ENCODE results near the gene FFAR3.
"Not testable (repeated sequence)": the region's sequence is repeated elsewhere in the genome, so short reads cannot be mapped to it uniquely, and the experiment has no call there.

Gene FFAR3

DNA sequence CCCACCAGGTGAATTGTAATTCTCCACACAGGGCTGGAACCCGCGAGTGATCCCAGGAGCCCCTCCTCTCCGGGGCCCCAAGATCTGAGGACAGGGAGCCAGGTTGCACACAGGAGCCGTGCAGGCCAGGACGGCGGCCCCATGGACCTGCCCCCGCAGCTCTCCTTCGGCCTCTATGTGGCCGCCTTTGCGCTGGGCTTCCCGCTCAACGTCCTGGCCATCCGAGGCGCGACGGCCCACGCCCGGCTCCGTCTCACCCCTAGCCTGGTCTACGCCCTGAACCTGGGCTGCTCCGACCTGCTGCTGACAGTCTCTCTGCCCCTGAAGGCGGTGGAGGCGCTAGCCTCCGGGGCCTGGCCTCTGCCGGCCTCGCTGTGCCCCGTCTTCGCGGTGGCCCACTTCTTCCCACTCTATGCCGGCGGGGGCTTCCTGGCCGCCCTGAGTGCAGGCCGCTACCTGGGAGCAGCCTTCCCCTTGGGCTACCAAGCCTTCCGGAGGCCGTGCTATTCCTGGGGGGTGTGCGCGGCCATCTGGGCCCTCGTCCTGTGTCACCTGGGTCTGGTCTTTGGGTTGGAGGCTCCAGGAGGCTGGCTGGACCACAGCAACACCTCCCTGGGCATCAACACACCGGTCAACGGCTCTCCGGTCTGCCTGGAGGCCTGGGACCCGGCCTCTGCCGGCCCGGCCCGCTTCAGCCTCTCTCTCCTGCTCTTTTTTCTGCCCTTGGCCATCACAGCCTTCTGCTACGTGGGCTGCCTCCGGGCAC, 6.7 kb upstream of the FFAR3 start:
- no peak for DNase-seq

DNA sequence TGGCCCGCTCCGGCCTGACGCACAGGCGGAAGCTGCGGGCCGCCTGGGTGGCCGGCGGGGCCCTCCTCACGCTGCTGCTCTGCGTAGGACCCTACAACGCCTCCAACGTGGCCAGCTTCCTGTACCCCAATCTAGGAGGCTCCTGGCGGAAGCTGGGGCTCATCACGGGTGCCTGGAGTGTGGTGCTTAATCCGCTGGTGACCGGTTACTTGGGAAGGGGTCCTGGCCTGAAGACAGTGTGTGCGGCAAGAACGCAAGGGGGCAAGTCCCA, 6.1 kb upstream of the FFAR3 start:
- no peak for DNase-seq

DNA sequence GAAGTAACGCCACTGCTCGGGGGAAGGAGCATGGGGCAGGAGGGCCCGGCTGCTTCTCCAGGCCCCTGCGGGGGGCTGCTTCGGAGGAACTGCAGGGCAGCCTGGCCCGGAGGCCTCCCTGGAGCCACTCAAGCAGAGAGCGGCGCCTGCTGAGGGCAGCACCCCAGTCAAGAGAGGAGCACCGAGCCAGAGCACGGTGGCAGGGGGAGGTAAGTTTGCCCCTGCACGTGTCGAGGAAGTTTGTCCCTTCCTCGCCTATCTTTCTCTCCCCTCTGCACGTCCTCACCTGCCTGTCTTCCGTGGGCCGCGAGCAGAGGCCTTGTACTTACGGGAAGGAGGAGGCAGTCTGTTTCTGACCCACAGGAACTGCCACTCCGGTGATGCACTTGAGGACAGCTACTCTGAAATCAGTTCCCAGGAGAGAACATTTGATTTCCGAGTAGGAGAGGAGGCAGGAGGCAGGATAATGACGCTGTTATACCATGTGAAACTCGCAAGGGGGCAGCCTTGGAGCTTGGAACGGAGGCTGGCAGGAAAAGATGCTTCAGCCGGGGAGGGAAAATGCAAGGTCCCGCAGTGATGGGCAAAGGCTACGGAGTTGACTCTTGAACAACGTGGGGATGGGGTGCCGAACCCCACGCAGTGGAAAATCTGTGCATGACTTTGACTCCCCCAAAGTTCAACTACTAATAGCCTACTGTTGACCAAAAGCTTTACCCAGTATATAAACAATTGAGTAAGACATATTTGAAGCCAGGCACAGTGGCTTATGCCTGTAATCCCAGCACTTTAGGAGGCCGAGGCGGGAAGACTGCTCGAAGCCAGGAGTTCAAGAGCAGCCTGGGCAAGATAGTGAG, 5.6 kb upstream of the FFAR3 start:
- peak; percentile 28 for DNase-seq

DNA sequence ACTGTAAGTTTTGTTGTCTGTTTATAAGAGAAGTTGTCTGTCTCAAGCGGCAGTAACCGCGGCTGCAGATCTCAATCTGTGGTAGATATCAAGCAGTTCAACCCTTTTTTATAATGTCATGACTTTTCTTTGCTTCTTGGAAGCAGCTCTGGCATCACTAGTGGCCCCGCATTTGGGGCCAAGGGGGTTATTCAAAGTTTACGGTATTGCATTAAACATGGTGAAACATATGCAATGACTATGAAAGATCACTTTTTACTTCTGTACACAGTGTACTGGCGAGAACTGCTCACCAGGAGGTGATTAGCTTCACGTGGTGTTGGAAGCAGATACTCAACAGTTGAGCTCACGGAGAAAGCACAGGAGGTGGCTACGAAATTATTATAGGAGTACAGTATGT, 4.6 kb upstream of the FFAR3 start:
- DNase-seq, result no peak

DNA sequence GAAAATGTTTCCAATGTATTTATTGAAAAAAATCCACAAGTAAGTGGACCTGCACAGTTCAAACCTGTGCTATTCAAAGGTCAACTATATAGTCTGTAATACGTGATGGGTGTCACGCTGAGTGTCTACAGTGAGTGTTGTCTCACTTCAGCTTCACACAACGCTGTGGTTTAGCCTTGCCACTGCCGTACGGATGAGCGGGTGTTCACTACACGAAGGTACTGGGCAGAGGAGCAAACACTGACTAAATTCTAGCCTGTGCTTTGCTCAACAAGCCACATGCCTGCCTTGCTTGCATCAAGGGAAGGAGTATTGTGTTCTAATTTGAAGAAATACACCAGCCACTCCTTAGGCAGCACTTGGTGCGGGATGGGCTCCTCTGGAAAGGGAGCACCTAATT, 3.4 kb upstream of the FFAR3 start:
- no peak for DNase-seq

DNA sequence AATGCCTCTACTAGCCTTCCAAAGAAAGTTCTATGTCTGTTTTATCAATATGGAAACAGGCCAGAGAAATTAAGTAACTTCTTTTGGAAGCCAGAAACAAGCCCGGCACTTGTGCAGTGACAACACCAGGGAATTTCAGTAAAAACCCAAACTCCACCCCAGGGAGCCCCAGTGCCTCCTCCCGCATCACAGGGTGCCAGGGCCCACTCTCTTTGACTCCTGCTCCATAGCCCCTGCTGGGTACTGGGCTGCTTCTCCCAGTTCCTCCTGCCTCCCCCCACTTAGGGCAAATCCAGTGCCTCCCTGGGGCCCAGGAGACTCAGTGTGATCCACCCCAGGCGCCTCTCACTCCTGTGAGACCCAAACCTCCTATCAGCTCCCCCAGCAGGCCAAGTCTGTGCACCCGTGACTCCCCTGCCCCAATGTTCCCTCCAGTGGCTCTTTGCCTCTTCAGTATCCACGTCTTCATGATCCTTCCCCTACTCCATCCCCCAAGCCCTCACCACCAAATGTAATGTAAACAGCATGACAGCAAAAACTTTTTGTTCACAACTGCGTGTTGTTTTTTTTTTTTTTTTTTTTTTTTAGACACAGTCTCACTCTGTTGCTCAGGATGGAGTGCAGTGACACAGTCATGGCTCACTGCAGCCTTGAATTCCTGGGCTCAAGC, 2.3 kb upstream of the FFAR3 start:
- DNase-seq, result no peak

DNA sequence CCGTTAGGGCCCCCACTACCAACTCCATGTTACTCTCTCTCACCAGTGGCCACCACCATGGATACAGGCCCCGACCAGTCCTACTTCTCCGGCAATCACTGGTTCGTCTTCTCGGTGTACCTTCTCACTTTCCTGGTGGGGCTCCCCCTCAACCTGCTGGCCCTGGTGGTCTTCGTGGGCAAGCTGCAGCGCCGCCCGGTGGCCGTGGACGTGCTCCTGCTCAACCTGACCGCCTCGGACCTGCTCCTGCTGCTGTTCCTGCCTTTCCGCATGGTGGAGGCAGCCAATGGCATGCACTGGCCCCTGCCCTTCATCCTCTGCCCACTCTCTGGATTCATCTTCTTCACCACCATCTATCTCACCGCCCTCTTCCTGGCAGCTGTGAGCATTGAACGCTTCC, 574 bp downstream of the FFAR3 start:
- not testable (repeated sequence) for DNase-seq

DNA sequence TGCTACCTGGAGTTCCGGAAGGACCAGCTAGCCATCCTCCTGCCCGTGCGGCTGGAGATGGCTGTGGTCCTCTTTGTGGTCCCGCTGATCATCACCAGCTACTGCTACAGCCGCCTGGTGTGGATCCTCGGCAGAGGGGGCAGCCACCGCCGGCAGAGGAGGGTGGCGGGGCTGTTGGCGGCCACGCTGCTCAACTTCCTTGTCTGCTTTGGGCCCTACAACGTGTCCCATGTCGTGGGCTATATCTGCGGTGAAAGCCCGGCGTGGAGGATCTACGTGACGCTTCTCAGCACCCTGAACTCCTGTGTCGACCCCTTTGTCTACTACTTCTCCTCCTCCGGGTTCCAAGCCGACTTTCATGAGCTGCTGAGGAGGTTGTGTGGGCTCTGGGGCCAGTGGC, 1.1 kb downstream of the FFAR3 start:
- DNase-seq, result not testable (repeated sequence)

DNA sequence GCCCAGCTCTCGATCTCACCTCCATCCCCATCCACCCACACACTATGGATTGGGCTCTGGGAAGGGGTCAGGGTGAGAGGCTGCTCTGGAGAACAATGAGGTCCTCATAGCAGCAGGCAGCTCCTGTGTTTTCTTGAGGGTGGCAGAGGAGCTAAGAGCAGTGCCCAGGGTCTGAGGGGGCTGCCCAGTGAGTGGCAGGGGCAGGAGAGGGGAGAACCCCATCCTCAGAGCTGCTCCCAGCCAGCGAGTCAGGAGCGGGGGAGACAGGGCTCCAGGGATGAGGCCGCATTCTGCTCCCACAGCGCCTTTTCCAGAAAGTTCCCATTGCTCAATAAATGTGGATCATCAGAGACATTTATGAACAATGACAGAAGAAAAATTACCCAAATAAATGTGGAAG, 1.8 kb downstream of the FFAR3 start:
- DNase-seq, result not testable (repeated sequence)

DNA sequence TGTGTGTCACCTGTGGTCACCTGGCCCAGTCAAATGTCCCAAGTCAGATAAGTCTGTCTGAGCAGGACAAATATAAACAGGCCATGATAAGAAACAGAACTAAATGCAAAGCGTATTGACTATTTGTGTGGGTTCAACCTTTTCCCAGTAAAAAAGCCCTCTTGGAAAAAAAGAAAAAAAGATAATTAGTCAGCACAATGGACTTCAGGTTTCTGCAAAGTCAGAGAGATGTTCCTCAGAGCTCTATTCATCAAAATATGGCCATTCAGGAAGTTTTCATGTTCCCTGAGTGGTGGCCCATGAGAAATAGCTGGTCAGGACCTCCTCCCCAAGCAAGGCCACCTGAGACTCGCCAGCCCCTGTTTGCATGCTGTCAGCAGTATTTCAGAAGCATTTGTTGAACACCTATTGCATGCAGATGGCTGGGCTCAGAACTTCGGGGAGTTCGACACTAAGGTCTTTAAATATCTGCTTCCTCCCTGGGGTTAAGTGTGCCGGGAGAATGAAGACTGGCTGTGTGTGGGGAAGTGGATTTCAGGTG, 2.7 kb downstream of the FFAR3 start:
- DNase-seq, result no peak

DNA sequence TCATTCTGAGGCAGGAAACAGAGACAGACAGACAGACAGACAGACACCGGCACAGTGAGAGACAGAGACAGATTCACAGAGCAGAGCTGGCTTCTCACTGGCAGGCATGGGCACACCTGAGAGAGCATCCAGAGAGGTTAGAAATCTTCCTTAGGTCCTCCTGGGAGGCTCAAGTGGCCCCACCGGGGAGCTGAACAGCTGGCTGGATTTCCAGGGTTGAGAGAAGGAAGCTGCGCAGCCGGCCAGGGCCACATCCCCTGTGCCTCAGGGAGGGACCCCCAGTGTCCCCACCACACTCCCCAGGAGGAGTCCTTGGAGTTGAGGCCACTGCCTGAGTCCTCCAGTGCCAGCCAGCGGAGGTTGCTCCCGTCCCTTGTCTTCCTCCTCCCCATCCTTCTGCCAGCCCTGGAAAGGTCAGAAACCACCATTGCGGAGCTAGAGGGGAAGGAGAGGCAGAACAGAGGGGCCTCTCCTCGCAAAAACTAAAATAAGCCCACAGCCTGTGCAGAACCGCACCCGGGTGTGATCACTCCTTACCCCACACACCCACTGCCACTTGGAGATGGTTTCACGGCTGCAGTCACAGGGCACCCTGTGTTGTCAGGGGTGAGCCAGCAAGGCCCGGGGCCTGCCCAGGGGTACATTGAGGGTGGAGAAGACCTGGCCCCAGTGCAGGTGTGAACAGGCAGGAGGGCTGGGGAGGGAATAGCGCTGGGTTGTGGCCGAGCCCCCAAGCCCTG, 4.2 kb downstream of the FFAR3 start:
- no peak for DNase-seq

DNA sequence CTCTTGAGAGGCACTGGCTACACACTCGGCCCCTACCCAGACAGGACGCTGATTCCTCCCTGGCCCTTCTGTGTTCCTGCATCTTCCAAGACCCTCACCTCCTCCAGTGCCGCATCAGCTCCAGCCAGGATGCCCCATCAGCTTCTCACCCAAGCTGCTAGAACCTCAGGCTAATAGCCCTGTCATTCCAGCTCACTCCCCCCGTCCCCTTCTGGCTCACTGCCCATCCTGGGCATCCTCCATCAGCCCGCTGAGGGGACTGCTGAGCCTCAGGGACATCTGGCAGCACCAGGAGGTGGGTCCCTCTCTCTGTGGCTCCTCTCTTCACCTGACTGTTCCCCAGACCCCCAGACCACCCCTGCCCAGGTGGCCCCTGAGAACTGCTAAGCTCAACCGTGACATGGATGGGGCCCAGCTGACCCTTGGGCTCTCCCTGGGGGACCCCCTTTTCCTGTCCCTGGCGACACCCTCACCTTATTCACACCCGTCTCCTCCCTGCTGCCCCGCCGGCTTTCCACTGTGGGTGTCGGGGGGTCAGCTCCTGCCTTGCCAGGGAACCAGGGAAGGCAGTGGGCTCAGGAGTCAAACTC, 4.8 kb downstream of the FFAR3 start:
- no peak for DNase-seq

DNA sequence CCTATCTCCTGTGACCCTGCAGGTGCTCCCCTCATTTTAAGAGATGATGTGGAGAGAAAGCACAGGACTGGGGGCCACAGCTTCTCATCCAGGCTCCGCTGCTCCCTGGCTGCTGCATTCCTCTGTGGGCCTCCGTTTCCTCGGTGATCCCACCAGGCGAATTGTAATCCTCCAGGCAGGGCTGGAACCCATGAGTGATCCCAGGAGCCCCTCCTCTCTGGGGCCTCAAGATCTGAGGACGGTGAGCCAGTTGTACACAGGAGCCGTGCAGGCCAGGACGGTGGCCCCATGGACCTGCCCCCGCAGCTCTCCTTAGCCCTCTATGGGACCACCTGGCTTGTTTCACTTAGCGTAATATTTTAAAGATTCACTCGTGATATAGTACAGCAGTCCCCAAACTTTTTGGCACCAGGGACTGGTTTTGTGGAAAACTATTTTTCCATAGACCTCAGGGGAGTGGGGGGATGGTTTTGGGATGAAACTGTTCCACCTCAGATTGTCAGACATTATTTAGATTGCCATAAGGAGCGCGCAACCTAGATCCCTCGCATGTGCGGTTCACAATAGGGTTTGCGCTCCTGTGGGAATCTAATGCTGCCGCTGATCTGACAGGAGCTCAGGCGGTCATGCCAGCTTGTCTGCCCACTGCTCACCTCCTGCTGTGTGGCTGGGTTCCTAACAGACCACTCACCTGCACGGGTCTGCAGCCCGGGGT, 5.6 kb downstream of the FFAR3 start:
- DNase-seq, result no peak

DNA sequence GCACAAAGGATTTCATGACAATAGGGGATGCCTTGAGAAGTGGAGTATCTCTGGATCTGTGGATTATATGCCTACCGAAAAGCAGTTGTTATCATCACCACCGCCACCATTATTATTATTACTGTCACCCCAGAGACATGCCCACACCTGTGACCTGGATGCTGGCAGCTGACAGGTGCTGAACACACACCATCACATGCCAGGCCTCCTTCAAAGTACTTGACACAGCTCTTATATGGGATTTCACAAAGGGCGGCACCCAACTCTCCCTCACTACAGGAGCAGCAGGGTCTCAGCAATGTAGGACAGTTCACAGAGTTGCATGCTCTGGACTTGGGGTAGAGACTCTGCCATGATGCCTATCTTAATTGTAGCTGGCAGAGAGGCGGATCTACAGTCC, 7.0 kb downstream of the FFAR3 start:
- DNase-seq, result no peak

DNA sequence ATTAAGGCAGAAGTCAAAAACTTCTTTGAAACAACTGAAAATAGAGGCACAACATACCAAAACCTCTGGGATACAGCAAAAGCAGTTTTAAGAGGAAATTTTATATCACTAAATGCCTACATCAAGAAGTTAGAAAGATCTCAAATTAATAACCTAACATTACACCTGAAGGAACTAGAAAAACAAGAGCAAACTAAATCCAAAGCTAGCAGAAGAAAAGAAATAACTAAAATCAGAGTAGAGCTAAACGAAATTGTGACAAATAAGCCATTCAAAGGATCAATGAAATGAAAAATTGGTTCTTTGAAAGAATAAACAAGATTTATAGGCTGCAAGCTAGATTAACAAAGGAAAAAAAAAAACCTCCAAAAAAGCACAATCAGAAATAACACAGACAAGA, 10.1 kb downstream of the FFAR3 start:
- no peak for DNase-seq

DNA sequence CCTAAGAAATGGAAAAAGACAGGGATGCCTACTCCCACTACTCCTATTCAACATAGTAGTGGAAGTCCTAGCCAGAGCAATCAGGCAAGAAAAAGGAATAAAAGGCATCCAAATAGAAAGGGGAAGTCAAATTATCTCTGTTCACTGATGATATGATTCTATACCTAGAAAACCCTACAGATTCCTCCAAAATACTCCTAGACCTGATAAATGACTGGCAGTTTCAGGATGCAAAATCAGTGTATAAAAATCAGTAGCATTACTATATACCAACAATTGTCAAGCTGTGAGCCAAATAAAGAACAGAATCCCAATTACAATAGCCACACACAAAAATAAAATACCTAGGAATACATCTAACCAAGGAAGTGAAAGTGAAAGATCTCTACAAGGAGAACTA, 11.3 kb downstream of the FFAR3 start:
- DNase-seq, result no peak

DNA sequence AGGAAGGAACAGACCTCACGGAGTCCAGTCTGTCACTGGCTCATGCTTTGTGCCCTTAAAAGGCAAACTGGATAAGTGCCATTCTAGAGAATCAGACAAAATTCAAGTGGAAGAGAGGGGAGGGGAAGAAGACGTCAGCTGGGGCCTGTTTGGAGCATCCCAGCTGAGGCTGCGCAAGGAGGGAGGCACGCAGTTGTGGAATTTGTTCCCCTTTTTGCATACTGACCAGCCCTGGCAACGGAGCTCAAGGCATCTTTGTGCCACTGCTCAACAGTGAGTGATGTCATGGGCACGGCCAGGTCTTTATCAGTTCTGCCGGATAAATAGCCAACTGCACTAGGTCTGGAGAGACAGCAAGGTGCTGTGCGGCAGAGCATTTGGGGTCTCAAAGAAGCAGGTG, 12.5 kb downstream of the FFAR3 start, which contains the start of gene GPR42:
GPR42 (plus strand) TSS at position 347 of the 400 bp plus-strand sequence. CDS start 292 bp downstream, outside the sequence.
- DNase-seq, result no peak

DNA sequence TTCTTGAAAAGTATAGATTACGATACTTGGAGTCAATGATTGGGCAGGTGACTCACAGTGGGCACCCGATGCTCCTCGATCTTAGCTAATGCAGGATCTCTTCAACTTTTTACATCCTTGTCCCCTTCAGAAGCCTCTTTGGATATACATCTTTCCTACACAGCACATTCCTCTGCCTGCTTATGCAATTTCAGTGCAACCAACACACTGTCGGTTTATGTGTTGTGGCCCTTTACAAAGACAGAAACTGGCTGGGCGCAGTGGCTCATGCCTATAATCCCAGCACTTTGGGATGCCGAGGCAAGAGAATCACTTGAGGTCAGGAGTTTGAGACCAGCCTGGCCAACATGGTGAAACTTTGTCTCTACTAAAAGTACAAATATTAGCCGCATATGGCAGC, 15.2 kb downstream of the FFAR3 start:
- DNase-seq, result no peak

DNA sequence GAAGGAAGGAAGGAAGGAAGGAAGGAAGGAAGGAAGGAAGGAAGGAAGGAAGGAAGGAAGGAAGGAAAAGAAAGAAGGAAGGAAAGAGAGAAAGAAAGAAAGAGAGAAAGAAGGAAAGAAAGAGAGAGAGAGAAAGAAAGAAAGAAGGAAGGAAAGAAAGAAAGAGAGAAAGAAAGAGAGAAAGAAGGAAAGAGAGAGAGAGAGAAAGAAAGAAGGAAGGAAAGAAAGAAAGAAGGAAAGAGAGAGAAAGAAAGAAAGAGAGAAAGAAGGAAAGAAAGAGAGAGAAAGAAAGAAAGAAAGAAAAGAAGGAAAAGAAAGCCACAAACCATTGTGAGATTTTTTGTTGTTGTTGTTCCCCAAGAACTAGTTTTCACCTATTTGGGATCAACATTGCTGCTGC, 15.8 kb downstream of the FFAR3 start:
- DNase-seq, result not testable (repeated sequence)

DNA sequence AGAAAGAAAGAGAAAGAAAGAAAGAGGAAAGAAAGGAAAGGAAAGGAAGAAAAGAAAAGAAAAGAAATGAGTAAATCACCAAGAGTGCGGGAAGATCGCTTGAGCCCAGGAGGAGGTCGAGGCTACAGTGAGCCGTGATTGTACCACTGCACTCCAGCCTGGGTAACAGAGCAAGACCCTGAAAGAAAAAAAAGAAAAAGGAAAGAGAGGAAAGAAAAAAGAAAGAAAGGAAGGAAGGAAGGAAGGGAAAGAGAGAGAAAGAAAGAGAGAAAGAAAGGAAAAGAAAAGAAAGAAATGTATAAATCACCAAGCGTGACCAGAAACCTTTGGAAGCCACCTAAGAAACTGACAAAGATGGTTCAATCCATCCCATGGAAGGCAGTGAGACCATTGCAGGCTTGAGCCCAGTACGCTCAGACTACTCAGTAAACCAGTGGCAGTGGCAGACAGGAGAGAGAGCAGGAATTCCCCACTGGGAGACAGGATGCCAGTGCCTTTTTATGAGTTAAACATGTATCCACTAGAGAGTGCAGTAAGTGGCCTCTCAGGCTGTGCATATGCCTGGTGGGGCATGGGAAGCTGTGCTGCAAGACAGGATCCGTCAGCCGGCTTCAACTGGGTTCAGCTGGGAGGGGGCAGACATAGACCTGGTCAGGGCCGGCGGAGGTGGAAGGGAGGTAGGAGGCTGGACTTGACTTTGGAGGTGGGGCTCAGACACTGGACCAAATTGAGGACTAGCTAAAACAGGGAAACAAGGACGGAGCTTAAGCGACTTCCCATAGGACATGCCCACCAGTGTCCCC, 17.4 kb downstream of the FFAR3 start:
- DNase-seq, result no peak

DNA sequence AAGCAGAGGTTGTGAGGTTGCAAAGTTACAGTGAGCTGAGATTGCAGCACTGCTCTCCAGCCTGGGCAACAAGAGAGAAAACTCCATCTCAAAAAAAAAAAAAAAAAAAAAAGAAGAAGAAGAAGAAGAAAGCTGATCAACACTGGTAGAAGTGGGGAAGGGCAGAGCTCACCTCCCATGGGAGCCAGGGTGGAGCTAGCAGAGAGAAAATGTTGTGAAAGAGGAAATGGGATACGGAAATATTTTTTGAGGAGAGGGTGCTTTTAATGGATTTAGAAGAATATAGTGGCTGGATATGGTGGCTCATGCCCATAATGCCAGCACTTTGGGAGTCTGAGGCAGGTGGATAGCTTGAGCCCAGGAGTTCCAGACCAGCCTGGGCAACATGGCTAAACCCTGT, 19.4 kb downstream of the FFAR3 start:
- no peak for DNase-seq
